ENCODE data around the gene LARGE1.
"Not testable (repeated sequence)": the region's sequence is repeated elsewhere in the genome, so short reads cannot be mapped to it uniquely, and the experiment has no call there.

The LARGE1 gene

GRCh38 chr22:33858653-33859052, 61.6 kb downstream of the LARGE1 start:
- DNase-seq (ENCODE audit: low read depth in 2 of 3, low spot score in 2 of 3) = not testable (repeated sequence)

- DNase-seq (ENCODE audit: low read depth in 2 of 3, low spot score in 2 of 3) = not testable (repeated sequence)
These were observed 62.5 kb downstream of the LARGE1 start for GRCh38 chr22:33857767-33858166.

- no peak for DNase-seq (ENCODE audit: low read depth in 2 of 3, low spot score in 2 of 3)
These were observed 65.6 kb downstream of the LARGE1 start for GRCh38 chr22:33854724-33855123.

DNA sequence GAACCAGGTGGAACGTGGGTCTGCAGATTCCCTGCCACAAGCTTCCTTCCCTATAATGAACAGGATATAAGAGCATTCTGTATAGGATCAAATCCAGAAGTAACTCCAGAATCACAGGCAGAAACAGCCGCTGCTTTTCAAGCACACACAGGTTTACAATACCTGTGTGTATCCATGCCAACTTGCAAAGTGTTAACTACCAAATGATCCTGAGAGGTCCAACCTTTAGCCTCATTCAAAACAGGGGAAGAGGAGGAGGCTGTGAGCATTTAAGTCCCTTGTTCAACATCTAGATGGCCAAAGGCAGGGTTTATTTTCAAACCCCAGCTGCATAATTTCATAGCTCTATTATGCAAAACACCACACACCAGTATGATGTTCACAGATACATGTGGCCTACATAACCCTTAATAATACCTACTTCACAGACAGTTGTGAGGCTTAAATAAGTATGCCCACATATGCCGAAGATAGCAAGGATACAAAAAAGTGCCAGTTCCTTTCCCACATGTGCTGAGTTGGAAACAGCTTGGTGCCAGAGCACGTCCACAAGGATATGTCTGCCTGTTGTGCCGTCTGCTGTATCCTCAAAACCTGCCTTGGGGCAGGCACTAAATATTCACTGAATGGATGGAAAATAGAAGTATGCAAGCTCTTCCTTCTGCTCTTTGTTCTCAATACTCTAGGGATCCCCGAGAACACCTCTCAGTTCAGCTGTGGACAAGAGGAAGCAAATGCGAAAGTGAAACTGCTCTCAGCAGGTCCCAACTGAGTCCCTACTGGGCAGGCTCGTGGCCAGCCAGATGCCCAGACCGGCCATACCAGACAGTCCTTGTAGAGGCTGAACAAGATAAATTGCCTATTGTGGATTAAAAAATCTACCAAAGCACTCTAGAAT, 66.8 kb downstream of the LARGE1 start:
- no peak for DNase-seq (ENCODE audit: low read depth in 2 of 3, low spot score in 2 of 3)

DNA sequence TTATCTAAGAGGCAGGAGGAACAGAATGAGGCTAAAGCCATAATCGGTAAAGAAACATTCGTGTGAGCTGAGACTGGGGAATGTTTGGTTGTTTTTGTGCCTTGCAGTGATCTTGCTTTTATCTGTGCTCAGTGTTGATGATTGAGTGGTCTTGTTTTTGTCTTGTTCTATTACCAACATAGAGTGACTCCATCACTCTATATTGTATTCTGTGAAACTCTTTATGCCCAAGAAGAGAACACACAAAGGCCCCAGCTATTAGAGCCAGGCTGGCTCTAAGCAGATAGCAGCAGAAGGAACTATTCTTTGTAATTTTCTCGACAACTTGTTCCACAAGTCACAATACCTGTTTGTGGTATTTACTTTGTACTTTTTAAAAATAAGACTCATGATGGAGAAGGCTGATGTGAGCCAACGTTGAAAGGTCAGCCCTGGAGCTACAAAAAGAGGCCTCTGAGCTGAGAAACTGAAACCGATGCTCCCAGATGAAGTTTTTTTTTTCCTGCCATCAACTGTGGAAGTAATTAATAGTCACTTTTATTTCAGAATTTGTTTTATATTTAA, 68.4 kb downstream of the LARGE1 start:
- no peak for DNase-seq (ENCODE audit: low read depth in 2 of 3, low spot score in 2 of 3)

DNA sequence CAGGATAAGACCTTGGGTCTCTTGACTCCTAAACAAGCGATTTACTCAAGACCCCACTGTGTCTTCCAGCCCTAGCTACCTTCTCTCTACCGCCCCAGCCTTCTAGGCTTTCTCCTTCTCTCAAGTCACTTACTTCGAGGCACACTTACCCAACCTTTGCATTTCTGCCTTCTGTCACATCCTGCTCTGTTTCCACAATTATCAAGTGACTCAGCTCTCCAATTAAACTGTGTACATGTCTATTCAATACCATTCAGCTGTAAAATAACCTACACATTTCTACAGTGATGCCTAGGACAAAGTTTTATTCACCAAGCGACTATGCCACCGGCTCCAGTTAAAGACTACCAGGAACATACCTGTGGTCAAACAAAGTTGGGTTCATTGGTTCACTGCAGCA, 69.0 kb downstream of the LARGE1 start:
- DNase-seq (ENCODE audit: low read depth in 2 of 3, low spot score in 2 of 3) = no peak

GRCh38 chr22:33850724-33851123, 69.6 kb downstream of the LARGE1 start:
- DNase-seq (ENCODE audit: low read depth in 2 of 3, low spot score in 2 of 3) = no peak

- no peak for DNase-seq (ENCODE audit: low read depth in 2 of 3, low spot score in 2 of 3)
These were observed 70.1 kb downstream of the LARGE1 start for GRCh38 chr22:33850193-33850592.

- no peak for DNase-seq (ENCODE audit: low read depth in 2 of 3, low spot score in 2 of 3)
These were observed 72.0 kb downstream of the LARGE1 start for GRCh38 chr22:33848251-33848650.

GRCh38 chr22:33844273-33844672, 76.0 kb downstream of the LARGE1 start:
- no peak for DNase-seq (ENCODE audit: low read depth in 2 of 3, low spot score in 2 of 3)

DNA sequence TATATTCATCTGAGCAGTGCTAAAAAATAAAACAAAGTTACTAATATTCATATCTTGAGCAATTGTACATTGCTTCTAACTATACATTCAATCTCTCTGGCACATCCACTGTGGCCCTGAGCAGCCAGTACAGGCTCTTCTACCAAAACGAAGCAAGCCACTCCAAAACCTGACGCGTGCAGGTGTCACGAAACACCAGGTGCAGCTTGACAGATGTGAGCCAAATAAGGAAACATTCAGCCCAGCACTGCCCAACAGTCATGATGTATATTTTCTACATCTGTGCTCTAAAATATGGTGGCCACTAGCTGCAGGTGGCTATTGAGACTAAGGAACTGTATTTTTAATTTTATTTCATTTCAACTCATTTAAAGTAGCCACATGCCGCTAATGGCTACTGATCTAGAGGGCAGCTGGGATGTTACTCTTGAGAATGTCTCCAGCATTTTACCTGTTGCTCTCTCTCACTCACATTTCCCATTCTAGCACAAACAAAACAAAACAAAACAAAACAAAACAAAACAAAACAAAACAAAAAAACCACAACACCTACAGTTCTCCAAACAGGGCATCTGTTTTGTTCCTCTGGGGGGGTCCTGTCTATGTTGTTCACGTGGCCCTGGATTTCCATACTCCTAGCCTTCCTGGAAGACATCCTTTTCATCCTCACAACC, 77.7 kb downstream of the LARGE1 start:
- DNase-seq (ENCODE audit: low read depth in 2 of 3, low spot score in 2 of 3) = no peak

DNA sequence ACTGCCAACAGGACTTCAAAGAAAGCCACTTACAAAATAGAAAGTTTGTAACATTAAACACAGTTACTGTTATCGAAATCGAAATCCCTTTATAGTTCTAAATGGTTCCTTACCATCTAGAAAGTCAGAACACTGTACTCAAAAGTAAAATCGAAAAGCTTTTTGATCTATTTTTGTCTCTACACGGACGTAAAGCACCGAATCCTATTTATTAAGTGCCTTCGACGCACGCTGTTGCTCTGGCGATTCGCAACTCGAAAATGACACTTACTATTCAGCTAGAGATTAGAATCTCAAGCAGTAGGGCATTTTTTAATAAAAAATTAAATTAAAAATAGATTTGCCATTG, 78.3 kb downstream of the LARGE1 start:
- no peak for DNase-seq (ENCODE audit: low read depth in 2 of 3, low spot score in 2 of 3)

DNA sequence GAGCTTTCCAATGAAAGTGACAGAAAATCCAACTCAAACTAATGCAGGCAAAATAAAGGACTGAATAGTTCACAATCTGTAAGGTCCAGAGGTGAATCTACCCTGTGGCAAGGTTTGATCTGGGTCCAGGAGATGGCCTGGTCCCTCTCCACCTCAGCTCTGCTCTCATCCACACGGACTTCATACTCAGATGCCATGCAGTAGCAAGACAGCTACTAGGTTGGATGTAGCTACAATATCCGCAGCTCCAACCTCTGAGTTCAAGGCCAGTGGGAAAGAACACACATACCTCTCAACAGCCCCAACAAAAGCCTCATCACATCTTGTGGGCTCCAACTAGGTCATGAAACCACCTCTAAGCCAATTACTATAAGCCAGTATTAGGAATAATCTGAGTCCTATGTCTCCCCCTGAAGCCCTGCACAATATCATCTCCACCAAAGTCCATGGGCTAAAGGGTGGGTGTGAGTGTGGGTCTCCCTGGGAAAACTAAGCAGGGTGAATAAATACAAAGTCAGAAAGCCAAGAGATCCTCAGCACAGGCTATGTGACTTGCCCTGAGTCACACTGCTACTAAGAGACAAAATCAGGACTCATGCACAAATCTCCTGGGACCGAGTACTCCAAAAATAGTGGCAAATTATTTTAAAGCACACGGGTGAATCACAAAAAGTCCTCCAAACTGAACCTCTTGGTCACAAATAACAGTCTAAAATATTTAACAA, 78.8 kb downstream of the LARGE1 start:
- DNase-seq (ENCODE audit: low read depth in 2 of 3, low spot score in 2 of 3) = no peak

GRCh38 chr22:33838644-33839043, 81.6 kb downstream of the LARGE1 start:
- DNase-seq (ENCODE audit: low read depth in 2 of 3, low spot score in 2 of 3) = no peak

DNA sequence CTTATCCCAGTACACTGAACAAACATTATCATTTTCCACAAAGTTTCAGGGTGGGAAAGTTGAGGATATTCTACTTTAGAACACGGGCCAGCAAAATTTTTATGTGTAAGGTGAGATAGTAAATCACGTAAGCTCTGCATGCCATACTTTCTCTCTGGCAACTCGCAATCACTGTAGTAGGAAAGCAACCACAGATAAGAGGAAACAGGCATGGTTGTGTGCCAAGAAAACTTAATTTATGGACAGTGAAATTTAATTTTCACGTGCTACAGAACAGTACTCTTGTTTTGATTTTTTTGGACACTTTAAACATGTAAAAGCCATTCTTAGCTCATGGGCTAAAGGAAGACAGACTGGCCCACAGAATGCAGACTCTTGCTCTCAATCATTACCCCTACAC, 82.5 kb downstream of the LARGE1 start:
- DNase-seq (ENCODE audit: low read depth in 2 of 3, low spot score in 2 of 3) = no peak

DNA sequence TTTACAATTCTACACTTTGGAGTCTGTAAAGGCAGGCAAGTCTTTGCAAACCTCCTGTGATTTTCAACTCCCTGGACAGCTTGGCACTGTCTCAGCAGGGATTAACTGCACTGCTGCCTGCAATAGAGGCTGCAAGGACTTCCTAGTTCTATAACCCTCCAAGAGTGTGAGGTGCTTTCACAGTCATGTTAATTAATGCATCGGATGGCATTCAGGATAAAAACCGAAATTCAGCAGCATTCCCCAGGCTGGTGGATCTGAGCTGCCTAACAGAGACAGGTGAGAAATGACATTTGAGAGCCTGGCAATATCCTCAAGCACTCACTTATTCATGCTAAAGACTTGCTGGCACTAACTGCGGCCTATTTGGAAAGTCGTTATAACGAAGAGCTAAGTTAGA, 85.0 kb downstream of the LARGE1 start:
- DNase-seq (ENCODE audit: low read depth in 2 of 3, low spot score in 2 of 3) = no peak

- no peak for DNase-seq (ENCODE audit: low read depth in 2 of 3, low spot score in 2 of 3)
These were observed 87.6 kb downstream of the LARGE1 start for GRCh38 chr22:33832558-33833151.

- no peak for DNase-seq (ENCODE audit: low read depth in 2 of 3, low spot score in 2 of 3)
These were observed 88.6 kb downstream of the LARGE1 start for GRCh38 chr22:33831651-33832050.

DNA sequence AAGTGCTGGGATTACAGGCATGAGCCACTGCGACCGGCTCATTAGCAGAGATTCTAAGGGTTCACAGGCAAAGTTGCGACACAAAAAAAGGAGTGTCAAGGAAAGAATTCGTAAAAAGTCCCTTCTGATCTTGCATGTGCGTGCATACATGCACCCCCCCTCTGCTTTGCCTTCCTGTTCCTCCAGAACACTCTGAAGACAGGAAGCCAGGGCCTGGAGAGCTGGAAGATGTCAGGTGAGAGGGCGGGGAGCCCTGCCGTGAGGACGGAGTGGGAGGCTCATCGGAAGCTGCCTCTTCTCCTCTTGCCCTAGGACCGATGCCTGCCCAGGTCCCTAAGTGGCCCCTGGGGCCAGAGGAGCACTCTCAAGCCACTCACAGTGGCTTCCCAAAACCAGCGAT, 89.1 kb downstream of the LARGE1 start:
- no peak for DNase-seq (ENCODE audit: low read depth in 2 of 3, low spot score in 2 of 3)

- no peak for DNase-seq (ENCODE audit: low read depth in 2 of 3, low spot score in 2 of 3)
These were observed 90.6 kb downstream of the LARGE1 start for GRCh38 chr22:33829546-33830280.

DNA sequence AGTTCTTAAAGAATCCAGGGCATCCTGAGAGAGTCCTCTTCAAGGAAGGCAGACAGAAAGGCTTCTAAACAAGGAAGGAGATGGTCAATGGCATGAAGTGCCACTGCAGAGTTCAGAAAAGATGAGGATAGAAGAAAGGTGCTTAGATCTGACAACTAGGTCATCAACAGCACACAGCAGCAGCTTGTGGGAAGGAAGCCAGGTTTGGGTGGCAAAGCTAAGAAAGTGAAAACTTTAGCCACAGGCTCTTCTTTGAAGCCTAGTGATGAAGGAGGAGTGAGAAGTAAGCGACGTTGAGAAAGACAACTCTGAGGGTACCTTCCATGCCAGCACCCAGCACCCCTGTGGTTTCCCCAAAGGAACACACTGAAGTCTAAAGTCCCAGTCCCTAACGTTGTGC, 92.0 kb downstream of the LARGE1 start:
- no peak for DNase-seq (ENCODE audit: low read depth in 2 of 3, low spot score in 2 of 3)

Data from activated CD8-positive, alpha-beta memory T cell treated with anti-CD3 and anti-CD28 coated beads for 48 hours (primary cell).